Measurements from ENCODE around the gene LRRC8B. TPM values are rescaled to one million over a fixed set of nuclear protein-coding genes. Genes with fewer than 3 reads are reported as not detected.

Gene LRRC8B
- total RNA-seq, 1 experiment from 2014 or later: 24.2 TPM

DNA sequence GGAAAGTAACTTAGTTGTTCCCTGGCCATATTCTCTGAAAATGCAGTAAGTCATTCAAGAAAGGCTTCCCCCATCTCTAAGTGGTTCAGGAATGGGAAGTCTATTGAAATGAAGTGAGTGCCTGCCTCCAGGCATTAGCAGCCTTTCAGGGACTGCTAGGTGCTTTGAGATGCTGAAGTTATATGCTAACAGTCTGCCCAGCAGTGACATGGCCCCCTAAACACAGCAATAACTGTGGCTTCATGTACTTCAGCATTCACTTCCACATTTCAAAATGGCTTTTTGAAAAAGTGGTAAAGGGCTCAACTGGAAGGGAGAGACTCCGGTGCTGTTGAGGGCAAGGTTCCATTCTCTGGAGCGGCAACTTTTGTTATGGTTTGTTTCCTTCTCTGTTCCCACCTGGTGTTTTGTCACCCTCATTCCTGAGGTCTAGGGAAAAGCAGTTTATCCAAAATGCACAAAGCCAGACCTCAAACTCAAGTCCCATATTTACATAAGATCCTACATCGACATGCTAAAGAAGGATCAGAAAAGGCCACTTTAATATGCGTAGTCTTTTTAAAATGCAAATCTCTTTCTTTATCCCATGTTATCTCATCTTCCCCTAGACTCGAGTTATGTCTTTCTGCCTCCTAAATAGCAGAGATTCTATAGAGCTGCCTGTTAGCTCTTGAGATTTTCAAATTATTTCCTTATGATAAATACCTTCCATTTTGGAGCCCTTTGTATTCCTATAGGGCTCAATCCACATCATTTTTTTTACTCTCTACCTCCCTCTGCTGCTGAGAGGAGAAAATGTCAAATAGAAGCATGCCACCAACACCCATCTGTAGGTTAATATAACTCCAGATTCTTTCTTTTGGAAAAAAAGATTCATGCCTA lies 74.1 kb downstream of the LRRC8B start:
- peak overlapping the region; percentile 47 for H3K4me3 Mint-ChIP-seq
- TF ChIP-seq, protein P1, sequence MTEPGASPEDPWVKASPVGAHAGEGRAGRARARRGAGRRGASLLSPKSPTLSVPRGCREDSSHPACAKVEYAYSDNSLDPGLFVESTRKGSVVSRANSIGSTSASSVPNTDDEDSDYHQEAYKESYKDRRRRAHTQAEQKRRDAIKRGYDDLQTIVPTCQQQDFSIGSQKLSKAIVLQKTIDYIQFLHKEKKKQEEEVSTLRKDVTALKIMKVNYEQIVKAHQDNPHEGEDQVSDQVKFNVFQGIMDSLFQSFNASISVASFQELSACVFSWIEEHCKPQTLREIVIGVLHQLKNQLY (CRISPR knock-in tag; IDR thresholded peaks at IDR 0.05): no peak
- TF ChIP-seq, protein P2, sequence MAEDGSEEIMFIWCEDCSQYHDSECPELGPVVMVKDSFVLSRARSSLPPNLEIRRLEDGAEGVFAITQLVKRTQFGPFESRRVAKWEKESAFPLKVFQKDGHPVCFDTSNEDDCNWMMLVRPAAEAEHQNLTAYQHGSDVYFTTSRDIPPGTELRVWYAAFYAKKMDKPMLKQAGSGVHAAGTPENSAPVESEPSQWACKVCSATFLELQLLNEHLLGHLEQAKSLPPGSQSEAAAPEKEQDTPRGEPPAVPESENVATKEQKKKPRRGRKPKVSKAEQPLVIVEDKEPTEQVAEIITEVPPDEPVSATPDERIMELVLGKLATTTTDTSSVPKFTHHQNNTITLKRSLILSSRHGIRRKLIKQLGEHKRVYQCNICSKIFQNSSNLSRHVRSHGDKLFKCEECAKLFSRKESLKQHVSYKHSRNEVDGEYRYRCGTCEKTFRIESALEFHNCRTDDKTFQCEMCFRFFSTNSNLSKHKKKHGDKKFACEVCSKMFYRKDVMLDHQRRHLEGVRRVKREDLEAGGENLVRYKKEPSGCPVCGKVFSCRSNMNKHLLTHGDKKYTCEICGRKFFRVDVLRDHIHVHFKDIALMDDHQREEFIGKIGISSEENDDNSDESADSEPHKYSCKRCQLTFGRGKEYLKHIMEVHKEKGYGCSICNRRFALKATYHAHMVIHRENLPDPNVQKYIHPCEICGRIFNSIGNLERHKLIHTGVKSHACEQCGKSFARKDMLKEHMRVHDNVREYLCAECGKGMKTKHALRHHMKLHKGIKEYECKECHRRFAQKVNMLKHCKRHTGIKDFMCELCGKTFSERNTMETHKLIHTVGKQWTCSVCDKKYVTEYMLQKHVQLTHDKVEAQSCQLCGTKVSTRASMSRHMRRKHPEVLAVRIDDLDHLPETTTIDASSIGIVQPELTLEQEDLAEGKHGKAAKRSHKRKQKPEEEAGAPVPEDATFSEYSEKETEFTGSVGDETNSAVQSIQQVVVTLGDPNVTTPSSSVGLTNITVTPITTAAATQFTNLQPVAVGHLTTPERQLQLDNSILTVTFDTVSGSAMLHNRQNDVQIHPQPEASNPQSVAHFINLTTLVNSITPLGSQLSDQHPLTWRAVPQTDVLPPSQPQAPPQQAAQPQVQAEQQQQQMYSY (CRISPR knock-in tag; IDR thresholded peaks at IDR 0.05): peak; percentile 37; the same call in 1 of the 2 replicates
- TF ChIP-seq GABPB1 (CRISPR knock-in tag; IDR thresholded peaks at IDR 0.05) (no peak), ZBTB21 (CRISPR knock-in tag; IDR thresholded peaks at IDR 0.05; ENCODE audit: borderline replicate concordance) (no peak)
- TF ChIP-seq, protein P3, sequence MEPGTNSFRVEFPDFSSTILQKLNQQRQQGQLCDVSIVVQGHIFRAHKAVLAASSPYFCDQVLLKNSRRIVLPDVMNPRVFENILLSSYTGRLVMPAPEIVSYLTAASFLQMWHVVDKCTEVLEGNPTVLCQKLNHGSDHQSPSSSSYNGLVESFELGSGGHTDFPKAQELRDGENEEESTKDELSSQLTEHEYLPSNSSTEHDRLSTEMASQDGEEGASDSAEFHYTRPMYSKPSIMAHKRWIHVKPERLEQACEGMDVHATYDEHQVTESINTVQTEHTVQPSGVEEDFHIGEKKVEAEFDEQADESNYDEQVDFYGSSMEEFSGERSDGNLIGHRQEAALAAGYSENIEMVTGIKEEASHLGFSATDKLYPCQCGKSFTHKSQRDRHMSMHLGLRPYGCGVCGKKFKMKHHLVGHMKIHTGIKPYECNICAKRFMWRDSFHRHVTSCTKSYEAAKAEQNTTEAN (CRISPR knock-in tag; IDR thresholded peaks at IDR 0.05): no peak
- TF ChIP-seq, protein P4, sequence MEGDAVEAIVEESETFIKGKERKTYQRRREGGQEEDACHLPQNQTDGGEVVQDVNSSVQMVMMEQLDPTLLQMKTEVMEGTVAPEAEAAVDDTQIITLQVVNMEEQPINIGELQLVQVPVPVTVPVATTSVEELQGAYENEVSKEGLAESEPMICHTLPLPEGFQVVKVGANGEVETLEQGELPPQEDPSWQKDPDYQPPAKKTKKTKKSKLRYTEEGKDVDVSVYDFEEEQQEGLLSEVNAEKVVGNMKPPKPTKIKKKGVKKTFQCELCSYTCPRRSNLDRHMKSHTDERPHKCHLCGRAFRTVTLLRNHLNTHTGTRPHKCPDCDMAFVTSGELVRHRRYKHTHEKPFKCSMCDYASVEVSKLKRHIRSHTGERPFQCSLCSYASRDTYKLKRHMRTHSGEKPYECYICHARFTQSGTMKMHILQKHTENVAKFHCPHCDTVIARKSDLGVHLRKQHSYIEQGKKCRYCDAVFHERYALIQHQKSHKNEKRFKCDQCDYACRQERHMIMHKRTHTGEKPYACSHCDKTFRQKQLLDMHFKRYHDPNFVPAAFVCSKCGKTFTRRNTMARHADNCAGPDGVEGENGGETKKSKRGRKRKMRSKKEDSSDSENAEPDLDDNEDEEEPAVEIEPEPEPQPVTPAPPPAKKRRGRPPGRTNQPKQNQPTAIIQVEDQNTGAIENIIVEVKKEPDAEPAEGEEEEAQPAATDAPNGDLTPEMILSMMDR (IDR thresholded peaks at IDR 0.05): peak; percentile 47
- ATAC-seq (peak; percentile 78), DNase-seq (ENCODE audit: low spot score) (no peak)
- ChIA-PET CTCF (interaction anchor here (0.7 to 5.1 kb wide), 4 partner anchors 67 to 164 kb away, joined by 3 to 22 read pairs (median 4); no protein-coding TSS in a partner anchor), POLR2A (no interaction called here)
- no peaks in the 10 kb centered on the region; the same call in 1 of the 2 replicates for H3K36me3 Mint-ChIP-seq
- H3K27ac Mint-ChIP-seq: peak overlapping the region; percentile 67
- H3K27me3 Mint-ChIP-seq (ENCODE audit: low read depth): no peaks in the 10 kb centered on the region
- H3K4me1 Mint-ChIP-seq: peaks cover 56% of the 10 kb centered on the region
- H3K9me3 Mint-ChIP-seq: no peaks in the 10 kb centered on the region

DNA sequence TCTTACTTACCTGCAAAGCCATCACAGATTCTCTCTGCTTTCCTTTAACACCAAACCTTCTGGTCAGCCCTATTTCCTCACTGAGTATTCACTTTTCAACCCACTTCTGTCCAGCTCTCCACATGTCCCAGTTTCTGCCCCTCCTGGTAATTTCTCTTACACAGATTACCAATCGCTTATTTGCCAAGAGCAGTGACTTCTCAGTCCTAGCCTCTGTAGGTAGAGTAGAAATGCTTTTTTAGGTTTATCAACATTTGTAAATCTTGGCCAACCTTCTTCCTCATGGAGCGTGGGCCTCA lies 74.7 kb downstream of the LRRC8B start:
- Mint-ChIP-seq H3K9me3 (no peaks in the 10 kb centered on the region), H3K27ac (peak overlapping the region; percentile 67), H3K4me1 (peaks cover 53% of the 10 kb centered on the region), H3K4me3 (peak overlapping the region; percentile 47; the same call in 1 of the 2 replicates), H3K27me3 (ENCODE audit: low read depth) (no peaks in the 10 kb centered on the region), H3K36me3 (no peaks in the 10 kb centered on the region; the same call in 1 of the 2 replicates)
- POLR2A ChIA-PET: no interaction called here
- CTCF ChIA-PET: interaction anchor here (0.9 to 5.1 kb wide), 3 partner anchors 68 to 163 kb away, joined by 3 to 22 read pairs (median 6); no protein-coding TSS in a partner anchor
- ATAC-seq (no peak), DNase-seq (ENCODE audit: low spot score) (no peak)
- TF ChIP-seq CREB1 (CRISPR knock-in tag; IDR thresholded peaks at IDR 0.05): no peak
- TF ChIP-seq ZNF396 (CRISPR knock-in tag; IDR thresholded peaks at IDR 0.05; ENCODE audit: borderline replicate concordance): no peak
- TF ChIP-seq, protein P4 (IDR thresholded peaks at IDR 0.05): 0 out of 2 replicates have a peak, but pooled peaks have one; percentile 0
- no peak for TF ChIP-seq ZNF317 (CRISPR knock-in tag; IDR thresholded peaks at IDR 0.05; ENCODE audit: borderline replicate concordance, low read depth)
- TF ChIP-seq ZNF423 (CRISPR knock-in tag; IDR thresholded peaks at IDR 0.05): no peak
- no peak for TF ChIP-seq FOXP1 (CRISPR knock-in tag; IDR thresholded peaks at IDR 0.05; ENCODE audit: borderline replicate concordance)
- TF ChIP-seq, protein P5, sequence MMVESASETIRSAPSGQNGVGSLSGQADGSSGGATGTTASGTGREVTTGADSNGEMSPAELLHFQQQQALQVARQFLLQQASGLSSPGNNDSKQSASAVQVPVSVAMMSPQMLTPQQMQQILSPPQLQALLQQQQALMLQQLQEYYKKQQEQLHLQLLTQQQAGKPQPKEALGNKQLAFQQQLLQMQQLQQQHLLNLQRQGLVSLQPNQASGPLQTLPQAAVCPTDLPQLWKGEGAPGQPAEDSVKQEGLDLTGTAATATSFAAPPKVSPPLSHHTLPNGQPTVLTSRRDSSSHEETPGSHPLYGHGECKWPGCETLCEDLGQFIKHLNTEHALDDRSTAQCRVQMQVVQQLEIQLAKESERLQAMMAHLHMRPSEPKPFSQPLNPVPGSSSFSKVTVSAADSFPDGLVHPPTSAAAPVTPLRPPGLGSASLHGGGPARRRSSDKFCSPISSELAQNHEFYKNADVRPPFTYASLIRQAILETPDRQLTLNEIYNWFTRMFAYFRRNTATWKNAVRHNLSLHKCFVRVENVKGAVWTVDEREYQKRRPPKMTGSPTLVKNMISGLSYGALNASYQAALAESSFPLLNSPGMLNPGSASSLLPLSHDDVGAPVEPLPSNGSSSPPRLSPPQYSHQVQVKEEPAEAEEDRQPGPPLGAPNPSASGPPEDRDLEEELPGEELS (CRISPR knock-in tag; IDR thresholded peaks at IDR 0.05): no peak

All from WTC11 (cell line).